Breast epithelium (tissue), 4 donors: ENCODE measurements around the gene PALM2AKAP2. TPM values are rescaled to one million over a fixed set of nuclear protein-coding genes. Genes with fewer than 3 reads are reported as not detected.

Experiments used
- DNase-seq, 2 donors: peaks; one replicate each; pipeline ENCODE4 v3.0.0-alpha.2; 2019; ENCODE audit warnings: low spot score in 2 of 2
- H3K27ac ChIP-seq, 2 donors: fragments of 200-600 bp; sonication (generic) in 1 of 2; one replicate each; pipeline ENCODE4 v1.5.1; 2016 to 2019; ENCODE audit warnings: mild to moderate bottlenecking in 1 of 2
- H3K27me3 ChIP-seq, 2 donors: fragments of 200-600 bp; sonication (generic) in 1 of 2; one replicate each; pipeline versions ENCODE4 v1.5.1 to v1.6.0; 2017 to 2019; ENCODE audit warnings: control low read depth in 1 of 2, mild to moderate bottlenecking in 1 of 2
- H3K36me3 ChIP-seq: fragments of 200-600 bp; one replicate; pipeline ENCODE4 v1.5.1; 2019
- H3K4me1 ChIP-seq, 2 donors: fragments of 200-600 bp; sonication (generic); one replicate each; pipeline ENCODE4 v1.5.1; 2016 to 2019; ENCODE audit warnings: control low read depth in 1 of 2
- H3K4me3 ChIP-seq, 3 donors: fragments of 200-600 bp; sonication (generic); 1 replicate in 2 of 3; 2 replicates in 1 of 3; pipeline ENCODE4 v1.5.1; 2016 to 2019; ENCODE audit warnings: mild to moderate bottlenecking in 3 of 3, moderate library complexity in 2 of 3
- H3K9me3 ChIP-seq, 2 donors: fragments of 200-600 bp; sonication (generic) in 1 of 2; one replicate each; pipeline ENCODE4 v1.5.1; 2016 to 2019; ENCODE audit warnings: control low read depth in 1 of 2
- CTCF ChIP-seq, 3 donors: fragments of 450-650 bp; IDR thresholded peaks; one replicate each; pipeline ENCODE4 v1.5.1; 2016 to 2017; ENCODE audit warnings: antibody characterized with exemption in 3 of 3, mild to moderate bottlenecking in 3 of 3, moderate library complexity in 3 of 3
- POLR2A ChIP-seq: fragments of 450-650 bp; IDR thresholded peaks from one replicate; pipeline ENCODE4 v1.6.1; 2016; ENCODE audit warnings: antibody characterized with exemption, mild to moderate bottlenecking, moderate library complexity
- POLR2AphosphoS5 ChIP-seq, 3 donors: sonication (generic); formaldehyde crosslinking; IDR thresholded peaks; one replicate each; pipeline ENCODE4 v1.6.1; 2017; ENCODE audit warnings: antibody characterized with exemption in 3 of 3
- intact Hi-C: fragments of 100-400 bp; cut with DNase I; formaldehyde crosslinking; loops from one replicate; pipeline ENCODE4 v1.15.1; 2023; ENCODE audit warnings: low total_unique reads
- total RNA-seq, 3 donors: library from RNA; depleted of rRNA; stranded (reverse); fragments of >200 nt; gene quantifications; one replicate each; pipeline ENCODE4 v1.1.0, GENCODE V29; 2016

The PALM2AKAP2 gene
- total RNA-seq, 3 donors from 2014 or later: 6.4 to 41.4 (median 8.8) TPM

- intact Hi-C loops: no loop called here
- Histone ChIP-seq H3K27me3 (no peaks in the 10 kb centered on the region), H3K4me1 (no peaks in the 10 kb centered on the region), H3K36me3 (no peaks in the 10 kb centered on the region), H3K9me3 (no peaks in the 10 kb centered on the region), H3K4me3 (no peak overlapping the region), H3K27ac (no peak overlapping the region)
- DNase-seq: no peak
- no peak for TF ChIP-seq POLR2AphosphoS5 (IDR thresholded peaks at IDR 0.05)
- no peak for TF ChIP-seq POLR2A
These were observed 15.6 kb downstream of the PALM2AKAP2 start for GRCh38 chr9:109795613-109796012.

- H3K4me3 ChIP-seq: no peak overlapping the region
- TF ChIP-seq CTCF (IDR thresholded peaks at IDR 0.05) (no peak), POLR2A (no peak), POLR2AphosphoS5 (IDR thresholded peaks at IDR 0.05) (no peak)
- intact Hi-C loops: no loop called here
- DNase-seq: no peak
- H3K4me1 ChIP-seq: no peaks in the 10 kb centered on the region
- no peak overlapping the region for H3K27ac ChIP-seq
- no peaks in the 10 kb centered on the region for H3K27me3 ChIP-seq
- H3K9me3 ChIP-seq: no peaks in the 10 kb centered on the region
- H3K36me3 ChIP-seq: no peaks in the 10 kb centered on the region
These were observed 16.1 kb downstream of the PALM2AKAP2 start for GRCh38 chr9:109796078-109796477.

- intact Hi-C loops: no loop called here
- TF ChIP-seq POLR2AphosphoS5 (IDR thresholded peaks at IDR 0.05) (no peak), POLR2A (no peak), CTCF (IDR thresholded peaks at IDR 0.05) (no peak)
- no peaks in the 10 kb centered on the region for H3K4me1 ChIP-seq
These were observed 17.0 kb downstream of the PALM2AKAP2 start for GRCh38 chr9:109797006-109797405.

GRCh38 chr9:109797509-109797908 lies 17.5 kb downstream of the PALM2AKAP2 start:
- DNase-seq: no peak
- Histone ChIP-seq H3K27me3 (no peaks in the 10 kb centered on the region), H3K9me3 (no peaks in the 10 kb centered on the region), H3K27ac (no peak overlapping the region), H3K36me3 (no peaks in the 10 kb centered on the region), H3K4me1 (no peaks in the 10 kb centered on the region), H3K4me3 (no peak overlapping the region)
- intact Hi-C loops: no loop called here
- TF ChIP-seq POLR2AphosphoS5 (IDR thresholded peaks at IDR 0.05) (no peak), CTCF (IDR thresholded peaks at IDR 0.05) (no peak), POLR2A (no peak)

More at GRCh38 chr9:109797006-109797405, 17.0 kb downstream of the PALM2AKAP2 start:
- H3K9me3 ChIP-seq: no peaks in the 10 kb centered on the region
- DNase-seq: no peak
- H3K27me3 ChIP-seq: no peaks in the 10 kb centered on the region
- H3K36me3 ChIP-seq: no peaks in the 10 kb centered on the region
- no peak overlapping the region for H3K4me3 ChIP-seq
- H3K27ac ChIP-seq: no peak overlapping the region

- intact Hi-C loops: no loop called here
- Histone ChIP-seq H3K4me3 (no peak overlapping the region), H3K27ac (peak overlapping the region in 1 of 2 donors; percentile 44)
These were observed 19.1 kb downstream of the PALM2AKAP2 start for GRCh38 chr9:109799141-109799540.

More at GRCh38 chr9:109799141-109799540, 19.1 kb downstream of the PALM2AKAP2 start:
- H3K36me3 ChIP-seq: no peaks in the 10 kb centered on the region
- DNase-seq: no peak
- H3K27me3 ChIP-seq: no peaks in the 10 kb centered on the region
- TF ChIP-seq CTCF (IDR thresholded peaks at IDR 0.05) (no peak), POLR2AphosphoS5 (IDR thresholded peaks at IDR 0.05) (no peak), POLR2A (no peak)
- H3K9me3 ChIP-seq: no peaks in the 10 kb centered on the region
- H3K4me1 ChIP-seq: no peaks in the 10 kb centered on the region
